ENCODE data around the gene KCNG4. TPM values are rescaled to one million over a fixed set of nuclear protein-coding genes. Genes with fewer than 3 reads are reported as not detected.

KCNG4 gene
- total RNA-seq, 1 experiment from 2014 or later: not detected

DNA sequence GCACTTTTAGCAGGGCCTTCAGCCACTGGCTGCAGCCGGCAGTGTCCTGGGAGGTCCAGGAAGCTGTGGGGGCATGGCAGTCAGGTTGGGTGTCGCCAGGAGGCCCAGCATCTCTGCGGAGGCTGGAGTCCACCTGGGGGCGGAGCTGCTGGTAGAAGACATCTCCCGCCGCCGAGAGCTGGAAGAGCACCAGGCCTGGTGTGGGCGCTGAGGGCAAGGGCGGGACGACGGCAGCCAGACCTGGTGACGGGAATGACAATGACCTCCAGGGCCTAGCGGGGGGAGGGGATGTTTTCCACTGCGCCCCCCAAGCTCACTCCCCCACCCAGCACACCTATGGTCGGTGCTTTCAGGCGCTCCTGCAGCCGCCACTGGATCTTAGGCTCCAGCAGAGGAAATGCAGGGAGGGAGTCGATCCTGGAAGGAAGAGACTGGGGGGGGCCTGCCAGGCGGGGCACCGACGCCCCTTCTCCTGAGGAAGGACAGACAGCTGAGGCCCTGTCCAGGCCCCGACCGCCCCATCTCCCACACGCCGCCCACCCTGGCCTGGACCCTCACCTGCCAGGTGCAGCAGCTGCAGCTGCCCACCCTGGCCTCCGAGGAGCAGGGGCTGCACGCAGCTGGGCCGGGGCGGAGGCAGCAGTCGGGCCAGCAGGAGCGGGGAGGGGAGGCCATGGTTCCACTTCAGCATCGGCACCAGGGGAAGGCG, 60.0 kb downstream of the KCNG4 start:
- Histone ChIP-seq H3K4me3 (replicated peaks in 1 of 2; ENCODE audit: low read depth in 1 of 2, low read length in 2 of 2) (no peak overlapping the region), H3K4me2 (ENCODE audit: low read length) (no peak overlapping the region), H4K20me1 (ENCODE audit: insufficient read depth) (no peaks in the 10 kb centered on the region), H3K36me3 (ENCODE audit: control insufficient read depth in 1 of 2, insufficient read depth in 2 of 2, low read length in 2 of 2) (peaks cover 33 to 49% of the 10 kb centered on the region in 2 experiments; a peak in 3 of 4 replicates), H3K9ac (ENCODE audit: low read length) (no peak overlapping the region), H3K27ac (ENCODE audit: low read depth, low read length) (no peak overlapping the region), H2AFZ (ENCODE audit: low read depth, low read length, poor library complexity, severe bottlenecking) (no peak overlapping the region), H3K9me2 (ENCODE audit: insufficient read depth) (no peaks in the 10 kb centered on the region), H3K27me3 (ENCODE audit: insufficient read depth, low read length) (no peaks in the 10 kb centered on the region), H3K9me3 (ENCODE audit: control insufficient read depth in 1 of 2, insufficient read depth in 1 of 2, low read depth in 1 of 2, low read length in 2 of 2) (no peaks in the 10 kb centered on the region), H3K79me2 (ENCODE audit: insufficient read depth, low read length) (peaks cover 25% of the 10 kb centered on the region), H3K4me1 (ENCODE audit: control insufficient read depth in 1 of 2, insufficient read depth in 2 of 2, low read length in 2 of 2) (peaks cover 0 to 18% of the 10 kb centered on the region in 2 experiments; a peak in 3 of 4 replicates)
- ChIA-PET POLR2A (no interaction called here), RAD21 (ENCODE audit: low non-redundant PET in 1 of 2, low total read pairs in 2 of 2, uncharacterized antibody in 2 of 2, unreplicated experiment in 2 of 2) (no interaction called here), CTCF (no interaction called here)
- DNase-seq (ENCODE audit: low read depth, low spot score): no peak
- TF ChIP-seq POLR2A (IDR thresholded peaks at IDR 0.05; ENCODE audit: borderline replicate concordance, extremely low read depth, insufficient read depth, insufficient read length) (no peak), FOSL1 (IDR thresholded peaks at IDR 0.05; ENCODE audit: low read depth) (no peak), POLR2AphosphoS5 (IDR thresholded peaks at IDR 0.05; ENCODE audit: low read depth, low read length) (no peak), SP1 (IDR thresholded peaks at IDR 0.05; ENCODE audit: low read depth) (no peak), ZFX (IDR thresholded peaks at IDR 0.05) (no peak), ELF1 (IDR thresholded peaks at IDR 0.05; ENCODE audit: borderline replicate concordance, low read depth) (no peak), ZNF274 (IDR thresholded peaks at IDR 0.05; ENCODE audit: low read depth, low read length) (no peak), SRF (IDR thresholded peaks at IDR 0.05; ENCODE audit: low read depth) (no peak)
- no TSS peak for BruUV-seq (replicated peaks)
- intact Hi-C loops (cut with micrococcal nuclease): loop anchor here (10.0 kb wide), 1 partner anchor 305 kb away; no protein-coding TSS in a partner anchor
- no peak for ATAC-seq

DNA sequence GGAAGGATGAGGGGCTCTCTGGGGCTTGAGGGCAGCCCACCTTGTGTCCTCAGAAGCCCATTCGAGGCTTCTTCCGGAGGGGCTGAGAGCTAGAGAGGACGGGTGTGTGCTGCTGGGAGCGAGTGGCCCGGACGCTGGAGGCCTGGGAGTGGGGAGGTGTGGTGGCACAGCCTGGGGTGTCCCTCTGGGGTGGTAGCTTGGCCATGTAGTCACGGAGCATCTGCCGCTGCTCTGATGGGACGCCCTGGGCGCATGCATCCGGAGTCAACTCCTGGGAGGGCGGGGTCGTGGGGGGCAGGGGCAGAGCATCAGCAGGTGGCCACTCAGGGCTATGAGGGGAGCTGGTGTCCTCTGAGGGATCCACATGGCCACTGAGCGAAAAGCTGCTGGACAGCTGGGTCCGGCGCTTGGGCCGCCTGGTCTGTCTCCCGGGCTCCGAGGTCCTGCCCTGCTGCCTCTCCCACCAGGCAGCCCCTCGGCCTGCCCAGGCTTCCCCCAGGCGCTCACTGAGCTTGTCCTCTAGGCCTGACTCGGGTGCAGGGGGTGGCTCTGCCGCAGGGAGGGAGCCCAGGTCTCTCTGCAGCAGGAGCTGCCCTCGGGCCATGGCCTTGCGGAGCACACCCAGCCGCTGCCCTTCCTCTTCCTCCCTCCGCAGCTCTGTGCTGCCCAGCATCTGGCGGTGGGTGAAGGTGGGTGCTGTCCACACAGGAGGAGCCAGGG, 60.8 kb downstream of the KCNG4 start:
- Histone ChIP-seq H3K9ac (ENCODE audit: low read length) (no peak overlapping the region), H2AFZ (ENCODE audit: low read depth, low read length, poor library complexity, severe bottlenecking) (no peak overlapping the region), H3K27ac (ENCODE audit: low read depth, low read length) (no peak overlapping the region), H3K4me1 (ENCODE audit: control insufficient read depth in 1 of 2, insufficient read depth in 2 of 2, low read length in 2 of 2) (peaks cover 0 to 18% of the 10 kb centered on the region in 2 experiments; a peak in 3 of 4 replicates), H3K9me2 (ENCODE audit: insufficient read depth) (no peaks in the 10 kb centered on the region), H3K36me3 (ENCODE audit: control insufficient read depth in 1 of 2, insufficient read depth in 2 of 2, low read length in 2 of 2) (peaks cover 31 to 42% of the 10 kb centered on the region in 2 experiments; a peak in 3 of 4 replicates), H3K27me3 (ENCODE audit: insufficient read depth, low read length) (no peaks in the 10 kb centered on the region), H3K79me2 (ENCODE audit: insufficient read depth, low read length) (peaks cover 18% of the 10 kb centered on the region), H3K4me2 (ENCODE audit: low read length) (no peak overlapping the region), H3K9me3 (ENCODE audit: control insufficient read depth in 1 of 2, insufficient read depth in 1 of 2, low read depth in 1 of 2, low read length in 2 of 2) (no peaks in the 10 kb centered on the region), H4K20me1 (ENCODE audit: insufficient read depth) (no peaks in the 10 kb centered on the region), H3K4me3 (replicated peaks in 1 of 2; ENCODE audit: low read depth in 1 of 2, low read length in 2 of 2) (no peak overlapping the region)
- ATAC-seq (no peak), DNase-seq (ENCODE audit: low read depth, low spot score) (no peak)
- ChIA-PET RAD21 (ENCODE audit: low non-redundant PET in 1 of 2, low total read pairs in 2 of 2, uncharacterized antibody in 2 of 2, unreplicated experiment in 2 of 2) (no interaction called here), CTCF (interaction anchor here (1.2 to 3.6 kb wide), 2 partner anchors 8 to 129 kb away, joined by 4 to 16 read pairs; partner anchors contain the start of gene TAF1C), POLR2A (interaction anchor here (1.5 to 1.9 kb wide), 2 partner anchors 8 to 32 kb away, joined by 3 to 6 read pairs; partner anchors contain the start of gene TAF1C)
- TF ChIP-seq EGR1 (IDR thresholded peaks at IDR 0.05; ENCODE audit: low read depth): no peak
- TF ChIP-seq TCF7L2 (IDR thresholded peaks at IDR 0.05; ENCODE audit: borderline replicate concordance, extremely low read depth, insufficient read depth, insufficient read length): no peak
- no peak for TF ChIP-seq SP1 (IDR thresholded peaks at IDR 0.05; ENCODE audit: low read depth)
- no peak for TF ChIP-seq EZH2 (IDR thresholded peaks at IDR 0.05)
- no peak for TF ChIP-seq ZFX (IDR thresholded peaks at IDR 0.05)
- no peak for TF ChIP-seq MAX (IDR thresholded peaks at IDR 0.05)
- no peak for TF ChIP-seq ZBTB33 (IDR thresholded peaks at IDR 0.05; ENCODE audit: extremely low read depth, insufficient replicate concordance, low read length)
- TF ChIP-seq JUND (IDR thresholded peaks at IDR 0.05): no peak
- TF ChIP-seq CBX3 (IDR thresholded peaks at IDR 0.05; ENCODE audit: low read depth): no peak
- TF ChIP-seq ELF1 (IDR thresholded peaks at IDR 0.05; ENCODE audit: borderline replicate concordance, low read depth): no peak
- TF ChIP-seq FOSL1 (IDR thresholded peaks at IDR 0.05; ENCODE audit: low read depth): no peak
- TF ChIP-seq ATF3 (IDR thresholded peaks at IDR 0.05): no peak
- no peak for TF ChIP-seq YY1 (IDR thresholded peaks at IDR 0.05; ENCODE audit: extremely low read depth, insufficient replicate concordance, low read depth, low read length)
- BruUV-seq (replicated peaks): no TSS peak
- intact Hi-C loops (cut with micrococcal nuclease): no loop called here

Measured in HCT116 (cell line).